GM12875 (cell line): ENCODE data around the gene VDR.

ENCODE experiments used
- H3K4me3 ChIP-seq: one replicate; pipeline ENCODE4 v1.5.1; 2011; ENCODE audit warnings: low read depth, low read length, control low read depth
- CTCF ChIP-seq: IDR thresholded peaks from 2 replicates; pipeline ENCODE4 v1.5.1; 2011; ENCODE audit warnings: low read depth, mild to moderate bottlenecking, control low read depth, inconsistent platforms, low read length, moderate library complexity, borderline replicate concordance; ENCODE audit not compliant: insufficient read depth

VDR gene

GRCh38 chr12:47858511-47859266 is 46.1 kb downstream of the VDR start:
- TF ChIP-seq CTCF, result no peak

GRCh38 chr12:47856721-47857575 is 47.8 kb downstream of the VDR start:
- no peak overlapping the region for H3K4me3 ChIP-seq
- TF ChIP-seq CTCF, result no peak

More at GRCh38 chr12:47858511-47859266, 46.1 kb downstream of the VDR start:
- no peak overlapping the region for H3K4me3 ChIP-seq

- TF ChIP-seq CTCF, result no peak
Measured at GRCh38 chr12:47856094-47856493, 48.7 kb downstream of the VDR start.

GRCh38 chr12:47855502-47855901 is 49.3 kb downstream of the VDR start:
- H3K4me3 ChIP-seq, result no peak overlapping the region
- TF ChIP-seq CTCF, result 0 out of 2 replicates have a peak, but pooled peaks have one; percentile 6

More at GRCh38 chr12:47856094-47856493, 48.7 kb downstream of the VDR start:
- H3K4me3 ChIP-seq, result no peak overlapping the region

GRCh38 chr12:47854531-47854930 is 50.3 kb downstream of the VDR start:
- no peak for TF ChIP-seq CTCF
- no peak overlapping the region for H3K4me3 ChIP-seq

GRCh38 chr12:47852096-47852571 is 52.7 kb downstream of the VDR start:
- no peak overlapping the region for H3K4me3 ChIP-seq
- TF ChIP-seq CTCF, result no peak
